Right cardiac atrium (tissue), 5 donors: ENCODE results near the gene PSMB7. TPM values are rescaled to one million over a fixed set of nuclear protein-coding genes. Genes with fewer than 3 reads are reported as not detected.

Source experiments
- ATAC-seq, 2 donors: fragments of 200-7000 bp; cut with Tn5 transposase; one replicate each; pipeline versions ENCODE4 v1.8.0 to v1.9.1; 2020; ENCODE audit warnings: moderate library complexity in 2 of 2, mild to moderate bottlenecking in 1 of 2
- DNase-seq, 3 donors: peaks; one replicate each; pipeline ENCODE4 v3.0.0-alpha.2; 2020
- H3K27ac ChIP-seq: one replicate; pipeline ENCODE4 v1.5.1; 2013; ENCODE audit warnings: mild to moderate bottlenecking, low read length, control low read depth, moderate library complexity
- H3K27me3 ChIP-seq: one replicate; pipeline ENCODE4 v1.6.1; 2013; ENCODE audit not compliant: control insufficient read depth, insufficient read depth
- H3K4me1 ChIP-seq: one replicate; pipeline ENCODE4 v1.6.1; 2013; ENCODE audit warnings: low read length; ENCODE audit not compliant: control insufficient read depth, insufficient read depth
- H3K4me3 ChIP-seq: one replicate; pipeline ENCODE4 v1.5.1; 2013; ENCODE audit warnings: low read length, control low read depth
- H3K9me3 ChIP-seq: one replicate; pipeline ENCODE4 v1.6.1; 2013; ENCODE audit warnings: low read length; ENCODE audit not compliant: control insufficient read depth
- WGBS: extraction: QIAGEN DNeasy Blood & Tissue Kit; methylation state at CpG from one replicate; pipeline ENCODE4 v1.1.7; 2013; 5-methylcytosine and 5-hydroxymethylcytosine counted together
- intact Hi-C, 4 donors: fragments of 100-400 bp; cut with DNase I; formaldehyde crosslinking; loops; one replicate each; pipeline versions ENCODE4 v1.11.0 to v1.14.0; 2022 to 2023
- polyA plus RNA-seq: library from polyadenylated mRNA; stranded (reverse); fragments of 200-250 nt; gene quantifications from one replicate; pipeline ENCODE4 v1.2.3, GENCODE V29; 2013
- total RNA-seq, 4 donors: library from RNA; stranded (reverse); fragmentation: NEBNext Ultra II Directional; extraction: Animal tissue kit (Norgen Biotek cat#: 25700); gene quantifications; one replicate each; pipeline ENCODE4 v1.2.1, GENCODE V29; 2021
- donor health status: healthy with polysubstance abuse.
- donor health status: DM: no; HTN: yes; CAD: no.
- donor health status: DM: no; HTN: no; CAD: no.
- donor health status: DM: no; HTN: yes; CAD: no; lungs with severe emphysema.
- donor health status: DM: yes; HTN: yes; CAD: no.

PSMB7 gene
- total and polyA plus RNA-seq, 5 donors = 130 to 203 (median 138) TPM

GRCh38 chr9:124377551-124378406 lies 37.5 kb downstream of the PSMB7 start:
- intact Hi-C loops = no loop called here
- ATAC-seq = peak; percentile 11 to 43
- Histone ChIP-seq H3K27ac (no peak overlapping the region), H3K9me3 (no peaks in the 10 kb centered on the region), H3K27me3 (no peaks in the 10 kb centered on the region), H3K4me3 (no peak overlapping the region), H3K4me1 (peaks cover 7% of the 10 kb centered on the region)
- DNase-seq = no peak
- WGBS = 54% methylated on average over 10 of the region's 10 CpGs

GRCh38 chr9:124376329-124376728 lies 38.9 kb downstream of the PSMB7 start:
- Histone ChIP-seq H3K4me3 (no peak overlapping the region), H3K9me3 (no peaks in the 10 kb centered on the region), H3K27me3 (no peaks in the 10 kb centered on the region), H3K4me1 (peaks cover 7% of the 10 kb centered on the region), H3K27ac (no peak overlapping the region)
- intact Hi-C loops = no loop called here
- no peak for DNase-seq
- no peak for ATAC-seq
- 45% methylated on average over 1 of the region's 1 CpG for WGBS

GRCh38 chr9:124375726-124376125 lies 39.5 kb downstream of the PSMB7 start:
- Histone ChIP-seq H3K27me3 (no peaks in the 10 kb centered on the region), H3K4me3 (no peak overlapping the region), H3K9me3 (no peaks in the 10 kb centered on the region), H3K27ac (no peak overlapping the region), H3K4me1 (peaks cover 7% of the 10 kb centered on the region)
- WGBS = 92% methylated on average over 9 of the region's 9 CpGs
- ATAC-seq (no peak), DNase-seq (no peak)
- intact Hi-C loops = no loop called here

- H3K27ac ChIP-seq = no peak overlapping the region
- ATAC-seq (no peak), DNase-seq (no peak)
- H3K9me3 ChIP-seq = no peaks in the 10 kb centered on the region
- no peaks in the 10 kb centered on the region for H3K27me3 ChIP-seq
- peaks cover 10% of the 10 kb centered on the region for H3K4me1 ChIP-seq
- no peak overlapping the region for H3K4me3 ChIP-seq
- WGBS = 97% methylated on average over 1 of the region's 1 CpG
- intact Hi-C loops = no loop called here
Observed at GRCh38 chr9:124373851-124374250, 41.4 kb downstream of the PSMB7 start.

GRCh38 chr9:124373386-124373785 lies 41.9 kb downstream of the PSMB7 start:
- DNase-seq = no peak
- Histone ChIP-seq H3K27ac (no peak overlapping the region), H3K27me3 (no peaks in the 10 kb centered on the region), H3K9me3 (no peaks in the 10 kb centered on the region), H3K4me1 (peaks cover 10% of the 10 kb centered on the region), H3K4me3 (no peak overlapping the region)
- intact Hi-C loops = no loop called here
- ATAC-seq = no peak
- 88% methylated on average over 4 of the region's 4 CpGs for WGBS

GRCh38 chr9:124372038-124372437 lies 43.2 kb downstream of the PSMB7 start:
- DNase-seq = no peak
- H3K4me1 ChIP-seq = peaks cover 8% of the 10 kb centered on the region
- no peak overlapping the region for H3K4me3 ChIP-seq
- H3K27ac ChIP-seq = no peak overlapping the region
- no peaks in the 10 kb centered on the region for H3K9me3 ChIP-seq
- intact Hi-C loops = no loop called here
- H3K27me3 ChIP-seq = no peaks in the 10 kb centered on the region
- ATAC-seq = no peak

GRCh38 chr9:124370896-124371582 lies 44.2 kb downstream of the PSMB7 start:
- no peaks in the 10 kb centered on the region for H3K9me3 ChIP-seq
- 82% methylated on average over 9 of the region's 9 CpGs for WGBS
- no peaks in the 10 kb centered on the region for H3K27me3 ChIP-seq
- intact Hi-C loops = no loop called here
- no peak for ATAC-seq
- no peak overlapping the region for H3K27ac ChIP-seq
- H3K4me3 ChIP-seq = no peak overlapping the region
- no peak for DNase-seq
- H3K4me1 ChIP-seq = peaks cover 12% of the 10 kb centered on the region

GRCh38 chr9:124369231-124369797 lies 45.9 kb downstream of the PSMB7 start:
- H3K9me3 ChIP-seq = no peaks in the 10 kb centered on the region
- no peak overlapping the region for H3K4me3 ChIP-seq
- peaks cover 9% of the 10 kb centered on the region for H3K4me1 ChIP-seq
- no peaks in the 10 kb centered on the region for H3K27me3 ChIP-seq
- 58% methylated on average over 9 of the region's 9 CpGs for WGBS
- intact Hi-C loops = no loop called here
- no peak for DNase-seq
- peak in 1 of 2 donors; percentile 30 for ATAC-seq
- no peak overlapping the region for H3K27ac ChIP-seq

- no peaks in the 10 kb centered on the region for H3K27me3 ChIP-seq
- DNase-seq = no peak
- H3K9me3 ChIP-seq = no peaks in the 10 kb centered on the region
- no peak for ATAC-seq
- peaks cover 9% of the 10 kb centered on the region for H3K4me1 ChIP-seq
- WGBS = 76% methylated on average over 3 of the region's 3 CpGs
- intact Hi-C loops = no loop called here
- H3K4me3 ChIP-seq = no peak overlapping the region
- no peak overlapping the region for H3K27ac ChIP-seq
Observed at GRCh38 chr9:124368692-124369091, 46.5 kb downstream of the PSMB7 start.

GRCh38 chr9:124366476-124367220 lies 48.6 kb downstream of the PSMB7 start:
- peak in 1 of 2 donors; percentile 29 for ATAC-seq
- Histone ChIP-seq H3K9me3 (no peaks in the 10 kb centered on the region), H3K27me3 (no peaks in the 10 kb centered on the region), H3K4me1 (peaks cover 9% of the 10 kb centered on the region), H3K4me3 (no peak overlapping the region), H3K27ac (no peak overlapping the region)
- no peak for DNase-seq
- intact Hi-C loops = no loop called here
- 69% methylated on average over 10 of the region's 10 CpGs for WGBS

GRCh38 chr9:124365036-124365435 lies 50.2 kb downstream of the PSMB7 start:
- WGBS = 88% methylated on average over 8 of the region's 8 CpGs
- intact Hi-C loops = no loop called here
- H3K4me3 ChIP-seq = no peak overlapping the region
- H3K27me3 ChIP-seq = no peaks in the 10 kb centered on the region
- DNase-seq (no peak), ATAC-seq (no peak)
- H3K9me3 ChIP-seq = no peaks in the 10 kb centered on the region
- H3K27ac ChIP-seq = no peak overlapping the region
- H3K4me1 ChIP-seq = peaks cover 9% of the 10 kb centered on the region
